Measurements from ENCODE around the gene GPR21. TPM values are rescaled to one million over a fixed set of nuclear protein-coding genes. Genes with fewer than 3 reads are reported as not detected.

The GPR21 gene
- total RNA-seq, 4 donors from 2014 or later = 1.3 to 1.8 TPM; not detected in 2

- no peak for TF ChIP-seq POLR2A (IDR thresholded peaks at IDR 0.05)
- no peak for TF ChIP-seq CTCF (IDR thresholded peaks at IDR 0.05 in 4 of 5, conservative IDR thresholded peaks at IDR 0.05 in 1 of 5)
- intact Hi-C loops (cut with DNase I; ENCODE audit: low total_unique reads) (no loop called here), in situ Hi-C loops (cut with MboI; ENCODE audit: low sequenced_read_pairs in 4 of 4) (no loop called here)
- no peak for DNase-seq
- Histone ChIP-seq H3K27me3 (no peaks in the 10 kb centered on the region), H3K9me3 (no peaks in the 10 kb centered on the region), H3K27ac (peak overlapping the region in 1 of 4 donors; percentile 13), H3K4me1 (peaks cover 19 to 33% of the 10 kb centered on the region in 2 donors), H3K36me3 (no peaks in the 10 kb centered on the region), H3K4me3 (no peak overlapping the region)
- no peak for ATAC-seq
These were observed 11.1 kb downstream of the GPR21 start for GRCh38 chr9:123044586-123044985.

- ATAC-seq (no peak), DNase-seq (no peak)
- H3K27ac ChIP-seq = peak overlapping the region in 2 of 4 donors; percentile 18 to 26
- no peaks in the 10 kb centered on the region for H3K27me3 ChIP-seq
- TF ChIP-seq CTCF (IDR thresholded peaks at IDR 0.05 in 4 of 5, conservative IDR thresholded peaks at IDR 0.05 in 1 of 5) (no peak), POLR2A (IDR thresholded peaks at IDR 0.05) (no peak)
- no peaks in the 10 kb centered on the region for H3K9me3 ChIP-seq
- no peaks in the 10 kb centered on the region for H3K36me3 ChIP-seq
- intact Hi-C loops (cut with DNase I; ENCODE audit: low total_unique reads) (no loop called here), in situ Hi-C loops (cut with MboI; ENCODE audit: low sequenced_read_pairs in 4 of 4) (no loop called here)
- no peak overlapping the region for H3K4me3 ChIP-seq
- H3K4me1 ChIP-seq = peaks cover 10 to 29% of the 10 kb centered on the region in 2 donors
These were observed 13.1 kb downstream of the GPR21 start for GRCh38 chr9:123046406-123047195.

DNA sequence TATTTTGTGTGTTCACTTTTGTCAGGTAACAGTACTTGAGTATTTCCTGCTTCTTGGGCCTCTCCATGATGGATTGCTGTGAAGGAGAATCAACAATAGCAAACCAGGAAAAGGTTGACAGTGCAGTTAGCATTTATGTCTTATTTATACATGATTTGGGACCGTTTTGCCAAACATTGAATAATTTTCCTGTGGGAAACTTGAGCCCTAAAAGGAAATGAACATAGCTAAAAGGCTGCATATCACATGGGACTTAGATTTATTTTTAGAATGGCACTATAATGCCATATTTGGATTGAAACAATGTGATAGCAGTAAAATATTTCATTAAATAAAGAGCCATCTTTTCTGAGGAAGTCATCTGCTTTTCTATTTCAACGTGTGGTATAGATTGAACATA, 15.3 kb downstream of the GPR21 start:
- Histone ChIP-seq H3K27ac (peak overlapping the region; percentile 41 to 60 (median 47)), H3K27me3 (no peaks in the 10 kb centered on the region), H3K4me1 (peaks cover 10 to 29% of the 10 kb centered on the region in 2 donors), H3K36me3 (no peaks in the 10 kb centered on the region), H3K9me3 (no peaks in the 10 kb centered on the region), H3K4me3 (no peak overlapping the region)
- TF ChIP-seq CTCF (IDR thresholded peaks at IDR 0.05 in 4 of 5, conservative IDR thresholded peaks at IDR 0.05 in 1 of 5) = no peak
- TF ChIP-seq POLR2A (IDR thresholded peaks at IDR 0.05) = no peak
- DNase-seq (no peak), ATAC-seq (no peak)
- in situ Hi-C loops (cut with MboI; ENCODE audit: low sequenced_read_pairs in 4 of 4) = no loop called here
- intact Hi-C loops (cut with DNase I; ENCODE audit: low total_unique reads) = no loop called here

DNA sequence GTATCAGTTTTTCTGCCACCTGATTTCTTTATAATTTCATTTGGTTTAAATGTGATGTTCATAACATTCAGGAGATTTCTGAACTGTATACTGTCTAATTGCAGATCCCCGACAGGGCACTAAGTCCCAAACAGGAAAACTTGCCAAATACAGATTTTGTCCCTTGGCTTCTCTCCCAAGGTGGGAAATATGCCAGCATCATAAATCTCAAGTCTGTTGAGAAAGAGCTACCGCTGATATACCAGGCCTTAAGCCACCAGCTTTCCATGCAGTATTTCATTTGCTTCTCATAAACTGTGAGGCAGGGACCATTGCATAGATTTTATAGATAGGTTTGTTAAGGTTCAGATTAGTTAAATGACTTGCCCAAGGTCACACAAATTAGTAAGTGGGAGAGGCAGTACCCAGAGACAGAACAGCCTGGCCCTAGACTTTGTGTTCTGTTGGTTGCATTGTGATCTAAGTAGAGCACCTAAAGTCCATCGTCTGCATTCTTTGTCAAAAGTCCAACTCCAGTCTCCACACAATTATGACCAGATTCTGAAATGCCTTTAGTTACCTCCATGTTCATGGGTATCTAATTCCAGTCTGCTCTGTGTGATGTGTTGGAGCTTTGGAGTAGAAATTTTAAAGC, 16.2 kb downstream of the GPR21 start:
- Histone ChIP-seq H3K4me1 (peaks cover 10 to 29% of the 10 kb centered on the region in 2 donors), H3K4me3 (no peak overlapping the region), H3K36me3 (no peaks in the 10 kb centered on the region), H3K27me3 (no peaks in the 10 kb centered on the region), H3K27ac (peak overlapping the region; percentile 41 to 60 (median 47)), H3K9me3 (no peaks in the 10 kb centered on the region)
- intact Hi-C loops (cut with DNase I; ENCODE audit: low total_unique reads) = no loop called here
- in situ Hi-C loops (cut with MboI; ENCODE audit: low sequenced_read_pairs in 4 of 4) = no loop called here
- no peak for DNase-seq
- TF ChIP-seq POLR2A (IDR thresholded peaks at IDR 0.05) = no peak
- TF ChIP-seq CTCF (IDR thresholded peaks at IDR 0.05 in 4 of 5, conservative IDR thresholded peaks at IDR 0.05 in 1 of 5) = no peak
- ATAC-seq = peak; percentile 55 to 84
